ENCODE results near the gene CEACAM18.
A peak's percentile ranks its signal among the peaks of the same experiment; 100 is the strongest.

Gene CEACAM18

DNA sequence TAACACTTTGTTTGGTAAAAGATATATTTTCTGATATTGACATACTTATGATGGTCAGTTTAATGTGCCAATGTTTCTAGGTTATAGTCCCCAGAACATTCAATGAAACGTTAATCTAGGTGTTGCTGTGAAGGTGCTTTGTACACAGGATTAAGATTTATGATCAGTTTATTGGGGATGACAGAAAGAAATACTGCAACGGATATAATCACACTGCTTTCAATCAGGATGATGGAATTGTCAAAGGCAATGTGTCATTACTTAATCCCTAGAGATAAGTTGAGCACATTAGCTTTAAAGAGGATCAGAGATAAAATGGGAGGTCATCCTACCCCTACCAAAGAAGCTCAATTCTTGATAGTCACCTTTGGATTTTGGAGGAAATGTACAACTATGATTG, 35.6 kb downstream of the CEACAM18 start:
- H3K27me3 ChIP-seq (ENCODE audit: insufficient read depth, poor library complexity, severe bottlenecking): peaks cover 20% of the 10 kb centered on the region
- no peak for TF ChIP-seq CTCF (IDR thresholded peaks at IDR 0.05; ENCODE audit: poor library complexity, severe bottlenecking)
- H3K4me1 ChIP-seq (ENCODE audit: insufficient read depth, poor library complexity, severe bottlenecking): no peaks in the 10 kb centered on the region
- ATAC-seq (ENCODE audit: low read depth) (no peak), DNase-seq (ENCODE audit: low spot score) (no peak)
- H3K36me3 ChIP-seq (ENCODE audit: low read depth): no peaks in the 10 kb centered on the region
- H3K27ac ChIP-seq (ENCODE audit: poor library complexity, severe bottlenecking): no peak overlapping the region
- H3K9me3 ChIP-seq (ENCODE audit: severe bottlenecking): peaks cover 3% of the 10 kb centered on the region
- no peak overlapping the region for H3K4me3 ChIP-seq (ENCODE audit: severe bottlenecking)

- Histone ChIP-seq H3K4me1 (ENCODE audit: insufficient read depth, poor library complexity, severe bottlenecking) (no peaks in the 10 kb centered on the region), H3K36me3 (ENCODE audit: low read depth) (no peaks in the 10 kb centered on the region), H3K9me3 (ENCODE audit: severe bottlenecking) (peaks cover 3% of the 10 kb centered on the region), H3K4me3 (ENCODE audit: severe bottlenecking) (no peak overlapping the region), H3K27ac (ENCODE audit: poor library complexity, severe bottlenecking) (no peak overlapping the region), H3K27me3 (ENCODE audit: insufficient read depth, poor library complexity, severe bottlenecking) (peaks cover 20% of the 10 kb centered on the region)
- no peak for DNase-seq (ENCODE audit: low spot score)
- 0 out of 3 replicates have a peak, but pooled peaks have one; percentile 41 for ATAC-seq (ENCODE audit: low read depth)
- TF ChIP-seq CTCF (IDR thresholded peaks at IDR 0.05; ENCODE audit: poor library complexity, severe bottlenecking): peak; percentile 82
These were observed 36.6 kb downstream of the CEACAM18 start for GRCh38 chr19:51514866-51515481.

- Histone ChIP-seq H3K27ac (ENCODE audit: poor library complexity, severe bottlenecking) (no peak overlapping the region), H3K4me3 (ENCODE audit: severe bottlenecking) (no peak overlapping the region), H3K27me3 (ENCODE audit: insufficient read depth, poor library complexity, severe bottlenecking) (no peaks in the 10 kb centered on the region), H3K9me3 (ENCODE audit: severe bottlenecking) (peaks cover 3% of the 10 kb centered on the region), H3K4me1 (ENCODE audit: insufficient read depth, poor library complexity, severe bottlenecking) (no peaks in the 10 kb centered on the region), H3K36me3 (ENCODE audit: low read depth) (no peaks in the 10 kb centered on the region)
- DNase-seq (ENCODE audit: low spot score): no peak
- no peak for TF ChIP-seq CTCF (IDR thresholded peaks at IDR 0.05; ENCODE audit: poor library complexity, severe bottlenecking)
- ATAC-seq (ENCODE audit: low read depth): no peak
These were observed 42.4 kb downstream of the CEACAM18 start for GRCh38 chr19:51520728-51521127.

DNA sequence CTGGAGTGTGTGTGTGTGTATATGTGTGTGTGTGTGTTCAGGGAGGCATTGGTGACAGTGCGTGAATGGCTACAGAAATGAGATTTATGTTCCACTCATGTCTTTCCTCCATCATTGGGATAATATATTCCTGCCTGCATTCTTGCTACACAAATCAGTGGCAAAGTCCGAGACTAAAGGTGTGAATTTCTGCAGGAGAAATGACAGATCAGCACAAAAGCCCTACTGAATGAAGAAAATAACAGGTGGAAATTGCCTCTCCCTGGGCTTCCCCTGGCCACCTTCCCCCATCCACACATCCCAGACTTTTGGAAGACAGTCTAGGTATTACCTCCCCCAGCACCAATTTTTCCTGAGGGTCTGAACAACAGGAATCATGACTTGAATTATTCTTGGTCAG, 43.0 kb downstream of the CEACAM18 start:
- H3K4me3 ChIP-seq (ENCODE audit: severe bottlenecking): no peak overlapping the region
- no peaks in the 10 kb centered on the region for H3K27me3 ChIP-seq (ENCODE audit: insufficient read depth, poor library complexity, severe bottlenecking)
- H3K36me3 ChIP-seq (ENCODE audit: low read depth): no peaks in the 10 kb centered on the region
- ATAC-seq (ENCODE audit: low read depth) (no peak), DNase-seq (ENCODE audit: low spot score) (no peak)
- H3K4me1 ChIP-seq (ENCODE audit: insufficient read depth, poor library complexity, severe bottlenecking): no peaks in the 10 kb centered on the region
- no peak overlapping the region for H3K27ac ChIP-seq (ENCODE audit: poor library complexity, severe bottlenecking)
- H3K9me3 ChIP-seq (ENCODE audit: severe bottlenecking): peaks cover 3% of the 10 kb centered on the region
- TF ChIP-seq CTCF (IDR thresholded peaks at IDR 0.05; ENCODE audit: poor library complexity, severe bottlenecking): no peak

DNA sequence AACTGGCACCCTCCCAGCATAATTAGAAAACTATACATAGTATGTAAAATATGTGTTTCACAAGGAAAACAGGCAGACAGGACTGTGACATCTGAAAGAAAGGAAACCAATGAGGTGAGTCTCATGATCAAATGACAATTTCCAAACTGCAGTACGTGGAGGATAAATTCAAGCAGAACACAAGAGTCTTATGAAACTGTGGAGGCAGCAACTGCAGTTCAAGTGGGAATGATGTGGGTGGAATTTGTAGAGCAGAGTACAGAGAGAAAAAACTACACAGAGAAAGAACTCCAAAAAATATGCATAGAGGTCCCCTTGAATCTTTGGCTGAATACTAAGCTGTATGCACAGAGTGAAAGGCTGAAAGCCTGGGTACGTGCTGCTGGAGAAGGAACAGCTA, 43.4 kb downstream of the CEACAM18 start:
- no peaks in the 10 kb centered on the region for H3K4me1 ChIP-seq (ENCODE audit: insufficient read depth, poor library complexity, severe bottlenecking)
- no peak overlapping the region for H3K4me3 ChIP-seq (ENCODE audit: severe bottlenecking)
- no peak overlapping the region for H3K27ac ChIP-seq (ENCODE audit: poor library complexity, severe bottlenecking)
- no peak for TF ChIP-seq CTCF (IDR thresholded peaks at IDR 0.05; ENCODE audit: poor library complexity, severe bottlenecking)
- DNase-seq (ENCODE audit: low spot score) (no peak), ATAC-seq (ENCODE audit: low read depth) (no peak)
- H3K27me3 ChIP-seq (ENCODE audit: insufficient read depth, poor library complexity, severe bottlenecking): no peaks in the 10 kb centered on the region
- H3K36me3 ChIP-seq (ENCODE audit: low read depth): no peaks in the 10 kb centered on the region
- H3K9me3 ChIP-seq (ENCODE audit: severe bottlenecking): peaks cover 3% of the 10 kb centered on the region

All from RWPE2 (cell line).